ENCODE measurements around the gene CTIF. TPM values are rescaled to one million over a fixed set of nuclear protein-coding genes. Genes with fewer than 3 reads are reported as not detected.

The CTIF gene
- total and polyA plus RNA-seq, 5 donors from 2014 or later = 0.23 to 1.8 TPM; not detected in 3

DNA sequence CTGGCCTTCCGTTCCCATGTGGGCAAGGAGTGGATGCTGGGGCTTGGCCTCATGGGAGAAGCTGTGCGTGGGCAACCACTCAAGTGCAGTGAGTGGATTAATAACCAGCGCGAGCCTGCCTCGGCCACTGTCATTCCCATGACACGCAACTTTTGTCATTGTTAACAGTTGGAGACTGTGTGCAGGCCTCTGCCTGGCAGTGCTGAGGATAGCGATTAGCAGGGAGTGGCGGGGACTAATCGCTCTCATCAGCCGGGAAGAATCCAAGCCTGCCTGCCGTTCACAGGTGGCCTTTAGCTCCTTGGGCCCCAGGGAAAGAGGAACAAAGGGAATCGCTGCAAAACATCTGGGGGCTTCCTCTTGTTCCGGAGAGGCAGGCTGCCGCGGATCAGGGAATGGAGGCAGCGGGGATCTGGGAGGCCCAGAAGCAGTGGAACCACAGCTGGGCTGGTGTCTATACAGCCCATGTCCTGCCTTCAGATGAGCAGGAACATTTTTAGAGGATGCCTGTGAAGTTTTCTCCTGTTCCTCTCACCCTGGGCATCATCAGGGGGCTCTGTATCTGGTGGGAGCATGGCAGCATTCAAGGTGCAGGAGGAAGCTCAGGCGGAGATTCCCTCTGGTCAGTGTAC is 53.8 kb downstream of the CTIF start:
- Histone ChIP-seq H3K9me3 (ENCODE audit: control insufficient read depth in 2 of 2, low read length in 2 of 2) (no peaks in the 10 kb centered on the region), H3K27me3 (ENCODE audit: control insufficient read depth, insufficient read depth, low read length) (no peaks in the 10 kb centered on the region), H3K4me3 (ENCODE audit: low read depth, low read length) (no peak overlapping the region), H3K36me3 (ENCODE audit: control insufficient read depth, insufficient read depth, low read length) (no peaks in the 10 kb centered on the region), H3K27ac (ENCODE audit: insufficient read depth, low read length, poor library complexity, severe bottlenecking) (no peak overlapping the region), H3K4me1 (ENCODE audit: control insufficient read depth, insufficient read depth, low read length, poor library complexity, severe bottlenecking) (no peaks in the 10 kb centered on the region)
- no peaks in the 10 kb centered on the region for H3K4me1 Mint-ChIP-seq
- ATAC-seq (ENCODE audit: low read depth in 2 of 2) = no peak
- no peaks in the 10 kb centered on the region for H3K9me3 Mint-ChIP-seq
- no peak overlapping the region for H3K4me3 Mint-ChIP-seq
- no peak overlapping the region for H3K27ac Mint-ChIP-seq
- no peaks in the 10 kb centered on the region for H3K36me3 Mint-ChIP-seq
- no peak for DNase-seq
- peaks cover 4% of the 10 kb centered on the region for H3K27me3 Mint-ChIP-seq

DNA sequence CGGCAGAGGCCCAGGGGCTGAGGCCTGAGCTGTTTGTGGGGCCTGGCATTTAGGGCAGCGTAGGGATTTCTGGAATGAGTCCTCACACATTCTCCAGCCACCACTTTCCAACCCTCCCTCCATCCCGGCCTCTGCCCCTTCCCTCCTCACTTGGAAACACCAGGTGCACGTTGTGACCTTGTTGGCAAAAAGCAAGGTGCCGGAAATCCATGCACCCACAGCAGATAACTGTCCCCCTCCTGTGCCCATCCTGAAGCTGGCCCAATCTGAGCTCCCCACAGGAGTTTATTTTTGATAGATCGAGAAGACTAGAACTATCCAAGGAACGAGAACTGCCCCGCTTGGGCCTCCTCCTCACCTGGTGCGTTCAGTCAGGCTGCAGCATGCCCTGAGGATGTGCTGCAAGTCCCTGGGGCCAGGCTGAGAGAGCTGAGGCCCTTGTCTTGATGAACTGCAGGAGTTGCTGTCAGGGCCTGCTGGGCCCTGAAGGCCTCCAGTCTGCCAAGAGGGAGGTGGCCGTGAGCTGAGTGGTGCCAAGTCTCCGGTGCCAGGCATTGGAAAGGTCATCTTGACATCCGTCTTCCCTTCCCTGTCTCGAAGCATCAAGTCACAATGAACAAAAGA is 55.8 kb downstream of the CTIF start:
- ATAC-seq (ENCODE audit: low read depth in 2 of 2) = no peak
- DNase-seq = no peak
- no peak overlapping the region for H3K4me3 Mint-ChIP-seq
- no peaks in the 10 kb centered on the region for H3K36me3 ChIP-seq (ENCODE audit: control insufficient read depth, insufficient read depth, low read length)
- H3K27me3 Mint-ChIP-seq = no peaks in the 10 kb centered on the region
- H3K27ac Mint-ChIP-seq = no peak overlapping the region
- no peaks in the 10 kb centered on the region for H3K4me1 ChIP-seq (ENCODE audit: control insufficient read depth, insufficient read depth, low read length, poor library complexity, severe bottlenecking)
- no peak overlapping the region for H3K27ac ChIP-seq (ENCODE audit: insufficient read depth, low read length, poor library complexity, severe bottlenecking)
- no peaks in the 10 kb centered on the region for H3K4me1 Mint-ChIP-seq
- H3K9me3 Mint-ChIP-seq = no peaks in the 10 kb centered on the region
- no peaks in the 10 kb centered on the region for H3K9me3 ChIP-seq (ENCODE audit: control insufficient read depth in 2 of 2, low read length in 2 of 2)
- no peaks in the 10 kb centered on the region for H3K36me3 Mint-ChIP-seq
- no peaks in the 10 kb centered on the region for H3K27me3 ChIP-seq (ENCODE audit: control insufficient read depth, insufficient read depth, low read length)
- H3K4me3 ChIP-seq (ENCODE audit: low read depth, low read length) = no peak overlapping the region

DNA sequence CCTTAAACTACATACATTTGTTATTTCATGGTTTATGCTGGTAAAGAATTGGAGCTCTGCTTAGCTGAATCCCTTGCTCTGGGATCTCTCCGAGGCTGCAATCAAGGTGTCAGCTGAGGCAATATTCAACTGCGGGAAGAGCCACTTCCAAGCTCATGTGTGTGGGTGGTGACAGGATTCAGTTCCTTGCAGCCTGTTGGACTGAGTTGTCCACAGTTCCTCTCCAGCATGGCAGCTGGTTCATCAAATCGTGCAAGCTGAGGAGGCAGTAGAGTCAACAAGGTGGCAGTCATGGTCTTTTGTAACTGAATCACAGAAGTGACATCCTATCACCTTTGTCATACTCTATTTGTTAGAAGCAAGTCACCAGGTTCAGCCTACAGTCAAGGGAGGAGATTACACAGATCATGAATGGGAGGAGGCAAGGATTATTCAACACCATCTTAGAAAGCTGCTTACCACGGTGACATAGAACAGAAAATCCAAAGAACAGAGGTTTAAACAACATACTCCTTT is 56.9 kb downstream of the CTIF start:
- ATAC-seq (ENCODE audit: low read depth in 2 of 2) (no peak), DNase-seq (no peak)
- Histone ChIP-seq H3K36me3 (ENCODE audit: control insufficient read depth, insufficient read depth, low read length) (no peaks in the 10 kb centered on the region), H3K27me3 (ENCODE audit: control insufficient read depth, insufficient read depth, low read length) (no peaks in the 10 kb centered on the region), H3K9me3 (ENCODE audit: control insufficient read depth in 2 of 2, low read length in 2 of 2) (no peaks in the 10 kb centered on the region), H3K27ac (ENCODE audit: insufficient read depth, low read length, poor library complexity, severe bottlenecking) (no peak overlapping the region), H3K4me3 (ENCODE audit: low read depth, low read length) (no peak overlapping the region), H3K4me1 (ENCODE audit: control insufficient read depth, insufficient read depth, low read length, poor library complexity, severe bottlenecking) (no peaks in the 10 kb centered on the region)
- Mint-ChIP-seq H3K27ac (no peak overlapping the region), H3K4me1 (no peaks in the 10 kb centered on the region), H3K9me3 (no peaks in the 10 kb centered on the region), H3K36me3 (no peaks in the 10 kb centered on the region), H3K4me3 (no peak overlapping the region), H3K27me3 (no peaks in the 10 kb centered on the region)

DNA sequence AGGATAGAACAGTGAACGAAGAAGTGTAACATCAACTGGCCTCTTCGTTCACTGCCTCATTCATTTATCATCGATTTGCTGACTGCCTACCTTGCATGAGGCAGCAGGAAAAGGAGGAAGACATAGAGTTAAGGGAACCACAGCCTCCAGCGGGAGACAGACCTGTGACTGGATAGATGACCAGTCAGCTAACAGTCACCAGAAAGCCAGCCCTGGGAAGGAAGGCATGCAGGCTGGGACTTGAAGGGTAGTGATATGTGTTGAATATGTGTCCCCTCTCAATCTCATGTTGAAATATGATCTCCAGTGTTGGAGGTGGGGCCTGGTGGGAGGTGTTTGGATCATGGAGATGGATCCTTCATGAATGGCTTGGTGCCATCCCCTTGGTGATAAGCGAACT is 58.3 kb downstream of the CTIF start:
- Mint-ChIP-seq H3K27me3 (no peaks in the 10 kb centered on the region), H3K27ac (no peak overlapping the region), H3K36me3 (no peaks in the 10 kb centered on the region), H3K4me3 (no peak overlapping the region), H3K9me3 (peaks cover 0 to 4% (median 0%) of the 10 kb centered on the region in 7 donors), H3K4me1 (no peaks in the 10 kb centered on the region)
- Histone ChIP-seq H3K27ac (ENCODE audit: insufficient read depth, low read length, poor library complexity, severe bottlenecking) (no peak overlapping the region), H3K4me1 (ENCODE audit: control insufficient read depth, insufficient read depth, low read length, poor library complexity, severe bottlenecking) (no peaks in the 10 kb centered on the region), H3K4me3 (ENCODE audit: low read depth, low read length) (no peak overlapping the region), H3K9me3 (ENCODE audit: control insufficient read depth in 2 of 2, low read length in 2 of 2) (no peaks in the 10 kb centered on the region), H3K36me3 (ENCODE audit: control insufficient read depth, insufficient read depth, low read length) (no peaks in the 10 kb centered on the region), H3K27me3 (ENCODE audit: control insufficient read depth, insufficient read depth, low read length) (no peaks in the 10 kb centered on the region)
- no peak for ATAC-seq (ENCODE audit: low read depth in 2 of 2)
- DNase-seq = no peak

DNA sequence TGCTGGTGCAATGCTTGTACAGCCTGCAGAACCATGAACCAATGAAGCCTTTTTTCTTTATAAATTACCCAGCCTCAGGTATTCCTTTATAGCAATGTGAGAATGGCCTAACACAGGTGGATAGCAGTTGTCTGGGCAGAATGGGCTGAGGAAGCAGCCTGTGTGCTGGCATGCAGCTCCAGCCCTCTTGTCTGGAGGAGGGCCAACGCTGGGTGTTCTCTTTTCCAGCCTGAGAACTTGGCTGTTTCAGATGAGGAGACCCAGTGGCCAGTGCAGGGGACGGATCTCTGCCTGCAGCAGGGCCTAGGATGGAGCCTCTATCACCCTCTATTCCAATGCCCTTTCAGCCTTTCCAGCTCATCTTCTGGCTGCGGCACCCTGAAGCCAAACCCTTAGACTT is 58.8 kb downstream of the CTIF start:
- no peak overlapping the region for H3K27ac Mint-ChIP-seq
- H3K9me3 Mint-ChIP-seq = peaks cover 0 to 4% (median 0%) of the 10 kb centered on the region in 7 donors
- no peak overlapping the region for H3K27ac ChIP-seq (ENCODE audit: insufficient read depth, low read length, poor library complexity, severe bottlenecking)
- ATAC-seq (ENCODE audit: low read depth in 2 of 2) = no peak
- H3K4me3 ChIP-seq (ENCODE audit: low read depth, low read length) = no peak overlapping the region
- H3K36me3 Mint-ChIP-seq = no peaks in the 10 kb centered on the region
- H3K9me3 ChIP-seq (ENCODE audit: control insufficient read depth in 2 of 2, low read length in 2 of 2) = no peaks in the 10 kb centered on the region
- no peaks in the 10 kb centered on the region for H3K27me3 ChIP-seq (ENCODE audit: control insufficient read depth, insufficient read depth, low read length)
- no peaks in the 10 kb centered on the region for H3K4me1 ChIP-seq (ENCODE audit: control insufficient read depth, insufficient read depth, low read length, poor library complexity, severe bottlenecking)
- no peaks in the 10 kb centered on the region for H3K27me3 Mint-ChIP-seq
- no peaks in the 10 kb centered on the region for H3K4me1 Mint-ChIP-seq
- DNase-seq = no peak
- no peaks in the 10 kb centered on the region for H3K36me3 ChIP-seq (ENCODE audit: control insufficient read depth, insufficient read depth, low read length)
- no peak overlapping the region for H3K4me3 Mint-ChIP-seq

DNA sequence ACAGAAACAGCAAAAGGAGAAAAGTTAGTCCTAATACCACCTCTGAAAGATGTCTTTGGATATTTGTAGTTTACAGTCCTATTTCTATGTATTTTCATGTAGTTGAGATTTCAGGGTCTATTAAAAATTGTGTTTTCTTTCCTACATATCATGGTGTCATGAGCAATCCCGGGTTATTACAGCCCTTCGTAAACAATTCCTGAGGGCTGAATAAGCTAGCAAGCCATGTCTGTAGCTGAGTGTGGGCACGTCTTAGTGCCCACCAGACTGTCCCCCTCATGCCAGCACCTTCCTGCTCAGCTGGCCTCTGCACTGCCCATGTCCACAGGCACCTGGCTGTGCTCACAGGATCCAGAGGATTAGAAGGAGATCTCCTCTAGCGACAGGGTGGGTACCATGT is 60.6 kb downstream of the CTIF start:
- H3K4me3 ChIP-seq (ENCODE audit: low read depth, low read length) = no peak overlapping the region
- no peak overlapping the region for H3K27ac ChIP-seq (ENCODE audit: insufficient read depth, low read length, poor library complexity, severe bottlenecking)
- H3K27me3 Mint-ChIP-seq = no peaks in the 10 kb centered on the region
- H3K9me3 Mint-ChIP-seq = peaks cover 0 to 7% (median 0%) of the 10 kb centered on the region in 7 donors
- no peaks in the 10 kb centered on the region for H3K4me1 Mint-ChIP-seq
- H3K36me3 ChIP-seq (ENCODE audit: control insufficient read depth, insufficient read depth, low read length) = no peaks in the 10 kb centered on the region
- DNase-seq (no peak), ATAC-seq (ENCODE audit: low read depth in 2 of 2) (no peak)
- H3K9me3 ChIP-seq (ENCODE audit: control insufficient read depth in 2 of 2, low read length in 2 of 2) = no peaks in the 10 kb centered on the region
- H3K4me3 Mint-ChIP-seq = no peak overlapping the region
- no peaks in the 10 kb centered on the region for H3K36me3 Mint-ChIP-seq
- H3K27ac Mint-ChIP-seq = no peak overlapping the region
- H3K27me3 ChIP-seq (ENCODE audit: control insufficient read depth, insufficient read depth, low read length) = no peaks in the 10 kb centered on the region
- no peaks in the 10 kb centered on the region for H3K4me1 ChIP-seq (ENCODE audit: control insufficient read depth, insufficient read depth, low read length, poor library complexity, severe bottlenecking)

DNA sequence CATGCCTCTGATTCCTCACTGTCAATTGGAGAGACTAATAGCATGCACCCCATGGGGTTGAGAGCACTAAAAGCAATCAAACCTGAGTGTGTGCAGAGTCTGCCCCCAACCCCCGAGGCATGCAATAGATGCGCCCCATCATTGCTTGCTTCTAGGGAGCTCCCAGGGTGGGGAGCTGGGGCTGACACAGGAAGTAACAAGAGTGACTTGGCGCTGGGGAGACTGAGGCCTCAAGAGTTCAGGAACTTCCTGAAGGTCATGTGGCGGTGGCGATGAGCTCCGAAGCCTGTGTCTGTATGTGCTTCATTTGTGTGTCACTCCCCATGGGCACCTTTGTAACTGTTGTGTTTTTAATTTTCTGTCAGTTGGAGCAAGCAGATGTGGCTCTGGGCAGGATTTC is 61.2 kb downstream of the CTIF start:
- no peaks in the 10 kb centered on the region for H3K4me1 Mint-ChIP-seq
- H3K36me3 ChIP-seq (ENCODE audit: control insufficient read depth, insufficient read depth, low read length) = no peaks in the 10 kb centered on the region
- no peaks in the 10 kb centered on the region for H3K27me3 ChIP-seq (ENCODE audit: control insufficient read depth, insufficient read depth, low read length)
- no peak overlapping the region for H3K4me3 Mint-ChIP-seq
- no peak for ATAC-seq (ENCODE audit: low read depth in 2 of 2)
- no peak overlapping the region for H3K27ac Mint-ChIP-seq
- DNase-seq = no peak
- H3K27me3 Mint-ChIP-seq = no peaks in the 10 kb centered on the region
- no peaks in the 10 kb centered on the region for H3K9me3 ChIP-seq (ENCODE audit: control insufficient read depth in 2 of 2, low read length in 2 of 2)
- H3K27ac ChIP-seq (ENCODE audit: insufficient read depth, low read length, poor library complexity, severe bottlenecking) = no peak overlapping the region
- peaks cover 0 to 9% (median 0%) of the 10 kb centered on the region in 7 donors for H3K9me3 Mint-ChIP-seq
- H3K36me3 Mint-ChIP-seq = no peaks in the 10 kb centered on the region
- no peak overlapping the region for H3K4me3 ChIP-seq (ENCODE audit: low read depth, low read length)
- H3K4me1 ChIP-seq (ENCODE audit: control insufficient read depth, insufficient read depth, low read length, poor library complexity, severe bottlenecking) = no peaks in the 10 kb centered on the region
